Measurements from ENCODE around the gene KDELR3.

- TF ChIP-seq CREB1 (IDR thresholded peaks at IDR 0.05; ENCODE audit: low read depth), result no peak
- no peak for TF ChIP-seq EP300 (IDR thresholded peaks at IDR 0.05; ENCODE audit: borderline replicate concordance)
- no peak for TF ChIP-seq CEBPB (IDR thresholded peaks at IDR 0.05)
- TF ChIP-seq TCF12 (IDR thresholded peaks at IDR 0.05; ENCODE audit: low read depth), result no peak
- no peak for TF ChIP-seq USF1 (IDR thresholded peaks at IDR 0.05)
- no peak for TF ChIP-seq RAD21 (IDR thresholded peaks at IDR 0.05; ENCODE audit: low read depth)
- TF ChIP-seq, protein P1, sequence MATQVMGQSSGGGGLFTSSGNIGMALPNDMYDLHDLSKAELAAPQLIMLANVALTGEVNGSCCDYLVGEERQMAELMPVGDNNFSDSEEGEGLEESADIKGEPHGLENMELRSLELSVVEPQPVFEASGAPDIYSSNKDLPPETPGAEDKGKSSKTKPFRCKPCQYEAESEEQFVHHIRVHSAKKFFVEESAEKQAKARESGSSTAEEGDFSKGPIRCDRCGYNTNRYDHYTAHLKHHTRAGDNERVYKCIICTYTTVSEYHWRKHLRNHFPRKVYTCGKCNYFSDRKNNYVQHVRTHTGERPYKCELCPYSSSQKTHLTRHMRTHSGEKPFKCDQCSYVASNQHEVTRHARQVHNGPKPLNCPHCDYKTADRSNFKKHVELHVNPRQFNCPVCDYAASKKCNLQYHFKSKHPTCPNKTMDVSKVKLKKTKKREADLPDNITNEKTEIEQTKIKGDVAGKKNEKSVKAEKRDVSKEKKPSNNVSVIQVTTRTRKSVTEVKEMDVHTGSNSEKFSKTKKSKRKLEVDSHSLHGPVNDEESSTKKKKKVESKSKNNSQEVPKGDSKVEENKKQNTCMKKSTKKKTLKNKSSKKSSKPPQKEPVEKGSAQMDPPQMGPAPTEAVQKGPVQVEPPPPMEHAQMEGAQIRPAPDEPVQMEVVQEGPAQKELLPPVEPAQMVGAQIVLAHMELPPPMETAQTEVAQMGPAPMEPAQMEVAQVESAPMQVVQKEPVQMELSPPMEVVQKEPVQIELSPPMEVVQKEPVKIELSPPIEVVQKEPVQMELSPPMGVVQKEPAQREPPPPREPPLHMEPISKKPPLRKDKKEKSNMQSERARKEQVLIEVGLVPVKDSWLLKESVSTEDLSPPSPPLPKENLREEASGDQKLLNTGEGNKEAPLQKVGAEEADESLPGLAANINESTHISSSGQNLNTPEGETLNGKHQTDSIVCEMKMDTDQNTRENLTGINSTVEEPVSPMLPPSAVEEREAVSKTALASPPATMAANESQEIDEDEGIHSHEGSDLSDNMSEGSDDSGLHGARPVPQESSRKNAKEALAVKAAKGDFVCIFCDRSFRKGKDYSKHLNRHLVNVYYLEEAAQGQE (IDR thresholded peaks at IDR 0.05; ENCODE audit: low read depth), result no peak
- TF ChIP-seq TAF1 (IDR thresholded peaks at IDR 0.05; ENCODE audit: low read depth), result no peak
- TF ChIP-seq FOXM1 (IDR thresholded peaks at IDR 0.05; ENCODE audit: borderline replicate concordance, low read depth), result no peak
- TF ChIP-seq ZBTB7A (IDR thresholded peaks at IDR 0.05; ENCODE audit: low read depth), result no peak
- no peak for TF ChIP-seq MAX (IDR thresholded peaks at IDR 0.05)
Observed at GRCh38 chr22:38432264-38432663, 35.6 kb upstream of the KDELR3 start.

Data from Ishikawa (cell line).